DOHH2 (cell line): Measurements from ENCODE around the gene SLC6A6.

Experiments used
- EZH2phosphoT487 ChIP-seq: fragments of 200-600 bp; sonication (generic); IDR thresholded peaks from 2 replicates; pipeline ENCODE4 v1.6.1; 2017; ENCODE audit warnings: borderline replicate concordance, mild to moderate bottlenecking, antibody characterized with exemption, low read length, moderate library complexity, mixed read lengths
- TF ChIP-seq, protein P1 (sequence below): fragments of 200-600 bp; sonication (generic); IDR thresholded peaks from one replicate; pipeline ENCODE4 v1.5.1; 2014; ENCODE audit warnings: antibody characterized with exemption, mild to moderate bottlenecking, low read depth, low read length; ENCODE audit not compliant: poor library complexity, severe bottlenecking

DNA sequence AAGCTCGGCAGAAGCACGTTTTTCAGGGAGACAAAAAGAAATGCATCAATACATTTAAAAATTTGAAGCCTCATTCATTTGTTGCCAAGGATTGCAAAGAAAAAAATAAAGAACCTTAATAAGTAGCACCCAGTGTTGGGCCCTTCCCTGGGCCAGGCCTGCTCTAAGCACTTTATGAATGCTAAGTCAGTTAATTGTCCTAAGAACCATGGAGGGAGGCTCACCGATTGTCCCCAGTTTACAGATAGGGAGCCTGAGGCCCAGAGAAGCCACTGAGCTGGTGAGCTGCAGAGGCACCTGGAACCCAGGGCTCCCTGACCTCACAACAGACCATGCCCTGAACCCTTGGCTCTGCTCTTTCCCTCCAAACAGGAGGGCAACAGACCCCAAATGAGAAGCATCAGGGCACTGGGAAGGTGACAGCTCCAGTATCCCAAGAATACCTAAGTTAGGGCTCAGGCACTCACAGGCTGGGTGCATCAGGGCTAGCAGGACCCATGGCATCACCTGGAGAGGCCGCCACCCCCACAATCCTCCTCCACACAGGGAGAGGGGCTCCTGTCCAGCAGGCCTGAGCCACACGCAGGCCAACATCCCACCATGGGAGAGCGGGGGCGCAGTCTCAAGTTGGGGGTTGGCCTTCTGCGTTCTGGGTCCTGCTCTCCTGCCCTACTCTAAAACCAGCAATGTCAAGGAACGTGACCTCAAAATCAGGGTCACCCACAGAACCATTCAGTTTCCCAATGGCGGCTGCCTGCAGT, 133.8 kb downstream of the SLC6A6 start:
- TF ChIP-seq, protein P1, sequence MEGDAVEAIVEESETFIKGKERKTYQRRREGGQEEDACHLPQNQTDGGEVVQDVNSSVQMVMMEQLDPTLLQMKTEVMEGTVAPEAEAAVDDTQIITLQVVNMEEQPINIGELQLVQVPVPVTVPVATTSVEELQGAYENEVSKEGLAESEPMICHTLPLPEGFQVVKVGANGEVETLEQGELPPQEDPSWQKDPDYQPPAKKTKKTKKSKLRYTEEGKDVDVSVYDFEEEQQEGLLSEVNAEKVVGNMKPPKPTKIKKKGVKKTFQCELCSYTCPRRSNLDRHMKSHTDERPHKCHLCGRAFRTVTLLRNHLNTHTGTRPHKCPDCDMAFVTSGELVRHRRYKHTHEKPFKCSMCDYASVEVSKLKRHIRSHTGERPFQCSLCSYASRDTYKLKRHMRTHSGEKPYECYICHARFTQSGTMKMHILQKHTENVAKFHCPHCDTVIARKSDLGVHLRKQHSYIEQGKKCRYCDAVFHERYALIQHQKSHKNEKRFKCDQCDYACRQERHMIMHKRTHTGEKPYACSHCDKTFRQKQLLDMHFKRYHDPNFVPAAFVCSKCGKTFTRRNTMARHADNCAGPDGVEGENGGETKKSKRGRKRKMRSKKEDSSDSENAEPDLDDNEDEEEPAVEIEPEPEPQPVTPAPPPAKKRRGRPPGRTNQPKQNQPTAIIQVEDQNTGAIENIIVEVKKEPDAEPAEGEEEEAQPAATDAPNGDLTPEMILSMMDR, result no peak
- TF ChIP-seq EZH2phosphoT487, result no peak
